ENCODE measurements around the gene DLX1. TPM values are rescaled to one million over a fixed set of nuclear protein-coding genes. Genes with fewer than 3 reads are reported as not detected.
A peak's percentile ranks its signal among the peaks of the same experiment; 100 is the strongest.

Gene DLX1
- 2.3 TPM for polyA plus RNA-seq (2013, experiment 1 of 2)
- polyA plus RNA-seq (2013, experiment 2 of 2): 1.6 TPM

GRCh38 chr2:172085460-172086159 is at the start of gene DLX1:
Gene DLX1 (plus strand): TSS chr2:172085507. CDS start chr2:172085678, 171 bp downstream.
- Histone ChIP-seq H3K9ac (ENCODE audit: low read depth, low read length) (no peak within 1 kb of the TSS), H3K36me3 (ENCODE audit: insufficient read depth, low read length) (no peaks in the 10 kb centered on the region), H3K9me3 (ENCODE audit: insufficient read depth, low read depth, low read length) (no peaks in the 10 kb centered on the region), H3K27me3 (ENCODE audit: insufficient read depth, low read length) (peaks cover 100% of the 10 kb centered on the region), H3K27ac (ENCODE audit: low read depth, low read length) (no peak within 1 kb of the TSS), H3K4me1 (ENCODE audit: insufficient read depth, low read length) (peaks cover 49% of the 10 kb centered on the region), H3K4me3 (ENCODE audit: low read length) (peak within 1 kb of the TSS; percentile 61)
- WGBS: 1% methylated on average over 32 of the region's 34 CpGs

DNA sequence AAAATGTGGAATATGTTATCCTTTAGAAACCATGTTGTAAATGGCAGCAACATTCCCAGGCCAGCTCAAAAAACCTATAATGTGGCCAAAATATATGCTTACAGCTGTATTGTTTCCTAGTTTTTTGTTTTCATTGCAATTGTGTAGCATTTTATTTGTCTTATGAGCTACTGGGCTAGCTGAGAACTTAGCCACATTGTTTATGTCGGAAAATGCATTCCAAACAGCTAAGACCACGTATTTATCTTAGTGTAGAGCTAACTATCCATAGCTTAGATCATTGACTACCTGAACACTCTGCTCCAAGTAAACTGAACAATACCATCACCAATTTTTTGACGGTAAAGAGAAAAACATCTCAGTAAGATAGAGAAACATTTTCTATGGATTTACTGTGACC is 47.2 kb upstream of the DLX1 start:
- Histone ChIP-seq H3K9ac (ENCODE audit: low read depth, low read length) (no peak overlapping the region), H3K36me3 (ENCODE audit: insufficient read depth, low read length) (no peaks in the 10 kb centered on the region), H3K27me3 (ENCODE audit: insufficient read depth, low read length) (no peaks in the 10 kb centered on the region), H3K4me1 (ENCODE audit: insufficient read depth, low read length) (no peaks in the 10 kb centered on the region), H3K9me3 (ENCODE audit: insufficient read depth, low read depth, low read length) (no peaks in the 10 kb centered on the region), H3K27ac (ENCODE audit: low read depth, low read length) (no peak overlapping the region), H3K4me3 (ENCODE audit: low read length) (no peak overlapping the region)
- 99% methylated on average over 3 of the region's 3 CpGs for WGBS

DNA sequence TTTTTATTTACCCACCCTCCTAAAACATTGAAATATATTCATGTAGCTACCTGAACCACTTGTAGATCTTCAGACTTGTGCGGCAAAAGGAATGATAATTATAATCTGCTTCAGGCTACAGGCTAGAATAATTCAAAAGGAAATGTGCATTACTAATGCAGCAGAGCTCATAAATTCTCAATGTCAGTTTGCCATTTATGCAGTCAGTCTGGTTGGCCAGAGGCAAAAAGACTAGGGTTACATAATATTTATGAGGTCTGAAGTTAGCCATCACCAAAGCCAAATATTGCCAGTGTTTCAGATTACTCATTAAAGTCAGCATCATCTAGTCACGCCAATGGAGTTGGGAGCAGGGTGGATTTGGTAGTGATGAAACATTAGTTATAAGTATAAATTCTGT is 46.7 kb upstream of the DLX1 start:
- H3K4me1 ChIP-seq (ENCODE audit: insufficient read depth, low read length): no peaks in the 10 kb centered on the region
- H3K27me3 ChIP-seq (ENCODE audit: insufficient read depth, low read length): no peaks in the 10 kb centered on the region
- H3K27ac ChIP-seq (ENCODE audit: low read depth, low read length): no peak overlapping the region
- no peaks in the 10 kb centered on the region for H3K9me3 ChIP-seq (ENCODE audit: insufficient read depth, low read depth, low read length)
- H3K4me3 ChIP-seq (ENCODE audit: low read length): no peak overlapping the region
- no peak overlapping the region for H3K9ac ChIP-seq (ENCODE audit: low read depth, low read length)
- no peaks in the 10 kb centered on the region for H3K36me3 ChIP-seq (ENCODE audit: insufficient read depth, low read length)
- WGBS: 94% methylated on average over 1 of the region's 2 CpGs

GRCh38 chr2:172039011-172039704 is 46.1 kb upstream of the DLX1 start:
- no peak overlapping the region for H3K4me3 ChIP-seq (ENCODE audit: low read length)
- no peaks in the 10 kb centered on the region for H3K4me1 ChIP-seq (ENCODE audit: insufficient read depth, low read length)
- no peak overlapping the region for H3K27ac ChIP-seq (ENCODE audit: low read depth, low read length)
- 88% methylated on average over 2 of the region's 3 CpGs for WGBS
- no peak overlapping the region for H3K9ac ChIP-seq (ENCODE audit: low read depth, low read length)
- H3K36me3 ChIP-seq (ENCODE audit: insufficient read depth, low read length): no peaks in the 10 kb centered on the region
- H3K27me3 ChIP-seq (ENCODE audit: insufficient read depth, low read length): no peaks in the 10 kb centered on the region
- no peaks in the 10 kb centered on the region for H3K9me3 ChIP-seq (ENCODE audit: insufficient read depth, low read depth, low read length)

DNA sequence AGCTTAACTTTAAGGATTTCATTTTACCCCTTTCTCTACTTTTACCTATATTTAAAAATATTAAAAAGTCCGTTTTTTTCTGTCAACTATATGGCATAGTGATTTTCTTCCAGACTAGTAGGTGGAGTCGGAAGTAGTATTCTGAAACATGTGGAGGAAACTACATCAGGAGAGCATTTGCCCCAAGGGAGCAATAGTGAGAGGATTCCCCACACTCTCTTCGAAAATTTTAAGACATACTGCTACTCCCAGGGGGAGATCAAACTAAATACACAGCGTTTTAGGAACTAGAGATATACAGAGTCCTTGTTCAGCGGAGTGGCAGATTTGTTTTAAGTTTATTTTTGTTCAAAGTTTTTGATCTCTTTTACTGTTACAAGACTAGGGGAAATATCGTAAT is 45.0 kb upstream of the DLX1 start:
- WGBS: 90% methylated on average over 6 of the region's 6 CpGs
- Histone ChIP-seq H3K36me3 (ENCODE audit: insufficient read depth, low read length) (no peaks in the 10 kb centered on the region), H3K9ac (ENCODE audit: low read depth, low read length) (no peak overlapping the region), H3K27me3 (ENCODE audit: insufficient read depth, low read length) (no peaks in the 10 kb centered on the region), H3K9me3 (ENCODE audit: insufficient read depth, low read depth, low read length) (no peaks in the 10 kb centered on the region), H3K27ac (ENCODE audit: low read depth, low read length) (no peak overlapping the region), H3K4me1 (ENCODE audit: insufficient read depth, low read length) (no peaks in the 10 kb centered on the region), H3K4me3 (ENCODE audit: low read length) (no peak overlapping the region)

DNA sequence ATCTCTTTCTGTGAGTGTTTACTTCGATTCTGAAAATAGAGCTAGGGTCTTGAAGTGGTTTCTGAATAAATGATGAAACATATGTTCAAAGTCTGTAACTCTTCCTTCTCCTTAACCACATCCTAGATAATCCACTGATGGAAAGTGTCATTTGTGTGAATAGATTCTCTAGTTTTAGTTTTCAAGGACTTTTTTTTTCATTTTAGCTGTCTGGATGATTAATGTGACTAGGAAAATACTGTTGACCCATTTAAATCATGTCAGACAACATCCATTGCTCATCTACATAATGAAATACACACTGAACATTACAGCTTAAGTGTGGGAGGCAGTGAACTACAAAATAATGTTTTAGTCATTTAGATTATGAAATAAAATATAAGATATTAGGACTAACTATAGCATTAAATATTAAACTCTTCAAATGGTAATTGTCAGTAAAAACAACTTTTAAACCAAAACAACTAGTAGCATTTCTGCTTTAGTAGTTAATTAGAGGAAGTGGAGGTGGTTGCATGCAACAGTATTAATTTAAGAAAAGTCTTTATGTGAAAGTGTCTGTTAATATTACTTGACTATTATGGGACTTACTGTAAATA is 39.1 kb upstream of the DLX1 start:
- Histone ChIP-seq H3K36me3 (ENCODE audit: insufficient read depth, low read length) (no peaks in the 10 kb centered on the region), H3K27ac (ENCODE audit: low read depth, low read length) (no peak overlapping the region), H3K27me3 (ENCODE audit: insufficient read depth, low read length) (no peaks in the 10 kb centered on the region), H3K9ac (ENCODE audit: low read depth, low read length) (no peak overlapping the region), H3K4me1 (ENCODE audit: insufficient read depth, low read length) (no peaks in the 10 kb centered on the region; the same call in 1 of the 2 replicates), H3K9me3 (ENCODE audit: insufficient read depth, low read depth, low read length) (no peaks in the 10 kb centered on the region), H3K4me3 (ENCODE audit: low read length) (no peak overlapping the region)
- no CpG with 5 or more reads among the region's 1 CpG for WGBS

GRCh38 chr2:172046866-172047565 is 38.3 kb upstream of the DLX1 start:
- H3K9me3 ChIP-seq (ENCODE audit: insufficient read depth, low read depth, low read length): no peaks in the 10 kb centered on the region
- no peak overlapping the region for H3K9ac ChIP-seq (ENCODE audit: low read depth, low read length)
- WGBS: 89% methylated on average over 3 of the region's 3 CpGs
- H3K27me3 ChIP-seq (ENCODE audit: insufficient read depth, low read length): no peaks in the 10 kb centered on the region
- H3K4me1 ChIP-seq (ENCODE audit: insufficient read depth, low read length): no peaks in the 10 kb centered on the region; the same call in 1 of the 2 replicates
- H3K27ac ChIP-seq (ENCODE audit: low read depth, low read length): no peak overlapping the region
- no peak overlapping the region for H3K4me3 ChIP-seq (ENCODE audit: low read length)
- H3K36me3 ChIP-seq (ENCODE audit: insufficient read depth, low read length): no peaks in the 10 kb centered on the region

- Histone ChIP-seq H3K4me1 (ENCODE audit: insufficient read depth, low read length) (peaks cover 4% of the 10 kb centered on the region), H3K9me3 (ENCODE audit: insufficient read depth, low read depth, low read length) (no peaks in the 10 kb centered on the region), H3K27ac (ENCODE audit: low read depth, low read length) (no peak overlapping the region), H3K4me3 (ENCODE audit: low read length) (no peak overlapping the region), H3K36me3 (ENCODE audit: insufficient read depth, low read length) (no peaks in the 10 kb centered on the region), H3K27me3 (ENCODE audit: insufficient read depth, low read length) (no peaks in the 10 kb centered on the region), H3K9ac (ENCODE audit: low read depth, low read length) (no peak overlapping the region)
- WGBS: 95% methylated on average over 7 of the region's 8 CpGs
Observed at GRCh38 chr2:172047566-172048507, 37.5 kb upstream of the DLX1 start.

DNA sequence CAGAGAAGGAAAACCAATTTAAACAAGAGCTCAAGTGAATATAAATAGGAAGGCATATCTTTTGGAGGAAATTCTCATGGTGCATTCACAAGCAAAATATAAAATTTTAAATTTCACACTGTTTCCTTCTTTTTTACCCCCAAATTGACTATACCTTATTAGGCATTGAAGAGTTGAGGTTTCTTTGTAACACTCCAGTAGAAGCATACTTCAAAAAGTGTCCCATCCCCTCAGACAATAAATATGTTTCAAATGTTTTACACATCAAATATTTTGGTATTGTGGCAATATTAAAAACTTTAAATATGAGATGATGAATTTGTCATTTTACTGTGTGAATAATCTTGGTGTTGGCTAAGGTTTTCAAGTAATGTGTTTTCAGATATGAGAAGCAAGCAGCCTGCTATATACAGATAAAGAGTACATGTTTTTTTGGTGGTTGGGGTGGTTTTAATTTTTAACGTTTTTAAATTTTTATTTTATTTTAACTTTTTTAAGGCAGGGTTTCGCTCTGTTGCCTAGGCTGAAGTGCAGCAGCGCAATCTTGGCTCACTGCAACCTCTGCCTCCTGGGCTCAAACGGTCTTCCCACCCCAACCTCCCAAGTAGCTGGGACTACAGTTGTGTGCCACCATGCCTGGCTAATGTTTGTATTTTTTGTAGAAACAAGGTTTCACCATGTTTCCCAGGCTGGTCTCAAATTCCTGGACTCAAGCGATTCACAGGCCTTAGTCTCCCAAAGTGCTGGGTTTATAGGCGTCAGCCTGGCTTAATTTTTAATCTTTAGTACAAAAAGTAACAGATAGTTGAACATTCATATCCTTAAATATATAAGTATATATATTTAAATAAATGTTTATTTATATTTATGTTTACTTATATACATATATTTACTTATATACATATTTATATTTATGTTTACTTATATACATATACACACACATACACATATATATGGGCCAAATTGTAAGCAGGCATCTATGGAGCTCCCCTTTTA is 36.5 kb upstream of the DLX1 start:
- peaks cover 12% of the 10 kb centered on the region for H3K4me1 ChIP-seq (ENCODE audit: insufficient read depth, low read length)
- H3K4me3 ChIP-seq (ENCODE audit: low read length): no peak overlapping the region
- WGBS: 95% methylated on average over 6 of the region's 6 CpGs
- H3K27me3 ChIP-seq (ENCODE audit: insufficient read depth, low read length): no peaks in the 10 kb centered on the region
- no peak overlapping the region for H3K9ac ChIP-seq (ENCODE audit: low read depth, low read length)
- no peaks in the 10 kb centered on the region for H3K36me3 ChIP-seq (ENCODE audit: insufficient read depth, low read length)
- no peaks in the 10 kb centered on the region for H3K9me3 ChIP-seq (ENCODE audit: insufficient read depth, low read depth, low read length)
- no peak overlapping the region for H3K27ac ChIP-seq (ENCODE audit: low read depth, low read length)

Data from HUES64 (cell line).